Transverse colon (tissue), 4 donors: ENCODE results near the gene DMAP1. TPM values are rescaled to one million over a fixed set of nuclear protein-coding genes. Genes with fewer than 3 reads are reported as not detected.

Experiments used
- DNase-seq: peaks from one replicate; pipeline ENCODE4 v3.0.0-alpha.2; 2019
- H3K27ac ChIP-seq, 4 donors: fragments of 200-600 bp; sonication (generic); 2 replicates each; pipeline ENCODE4 v1.5.1; 2016 to 2018; ENCODE audit warnings: inconsistent platforms in 4 of 4
- H3K27me3 ChIP-seq: fragments of 200-600 bp; sonication (generic); 2 replicates; pipeline ENCODE4 v1.5.1; 2017; ENCODE audit warnings: inconsistent platforms
- H3K36me3 ChIP-seq, 4 donors: fragments of 200-600 bp; sonication (generic); 2 replicates each; pipeline ENCODE4 v1.5.1; 2017 to 2019; ENCODE audit warnings: inconsistent platforms in 4 of 4
- H3K4me1 ChIP-seq, 4 donors: fragments of 200-600 bp; sonication (generic); 2 replicates each; pipeline ENCODE4 v1.5.1; 2017 to 2020; ENCODE audit warnings: inconsistent platforms in 4 of 4
- H3K4me3 ChIP-seq, 4 donors: fragments of 200-600 bp; sonication (generic); 1 replicate in 1 of 4; 2 replicates in 3 of 4; pipeline versions ENCODE4 v1.5.1 to v1.6.1; 2017 to 2019; ENCODE audit warnings: inconsistent platforms in 4 of 4
- H3K9me3 ChIP-seq, 2 donors: fragments of 200-600 bp; sonication (generic); 2 replicates each; pipeline ENCODE4 v1.5.1; 2017 to 2019; ENCODE audit warnings: inconsistent platforms in 2 of 2
- CTCF ChIP-seq, 5 experiments: fragments of 200-600 bp in 3 of 5; fragments of 450-650 bp in 2 of 5; sonication (generic) in 3 of 5; IDR thresholded peaks; 1 replicate in 2 of 5; 2 replicates in 3 of 5; pipeline ENCODE4 v1.5.1; 2016 to 2017; ENCODE audit warnings: antibody characterized with exemption in 5 of 5, inconsistent platforms in 3 of 5, mild to moderate bottlenecking in 2 of 5, moderate library complexity in 1 of 5
- EP300 ChIP-seq: sonication (generic); formaldehyde crosslinking; IDR thresholded peaks from one replicate; pipeline ENCODE4 v1.6.1; 2017; ENCODE audit warnings: antibody characterized with exemption, low read depth
- POLR2A ChIP-seq: fragments of 450-650 bp; IDR thresholded peaks from one replicate; pipeline ENCODE4 v1.6.1; 2016; ENCODE audit warnings: antibody characterized with exemption, mild to moderate bottlenecking, moderate library complexity
- POLR2AphosphoS5 ChIP-seq, 3 donors: sonication (generic); formaldehyde crosslinking; IDR thresholded peaks; one replicate each; pipeline ENCODE4 v1.6.1; 2016; ENCODE audit warnings: antibody characterized with exemption in 3 of 3
- WGBS, 2 donors: methylation state at CpG; one replicate each; pipeline ENCODE4 v1.1.5; 2018; ENCODE audit warnings: low coverage in 1 of 2; 5-methylcytosine and 5-hydroxymethylcytosine counted together
- in situ Hi-C, 4 donors: fragments of 200-750 bp; cut with MboI; loops; one replicate each; pipeline versions ENCODE4 v1.15.0 to v1.15.1; 2017; ENCODE audit warnings: low sequenced_read_pairs in 3 of 4, low pct_ligation_motif_present in 1 of 4, low pct_unique_long_range_greater_than_20kb in 1 of 4
- intact Hi-C: fragments of 100-400 bp; cut with DNase I; formaldehyde crosslinking; loops from one replicate; pipeline ENCODE4 v1.15.1; 2023; ENCODE audit warnings: low total_unique reads
- total RNA-seq, 4 donors: library from RNA; depleted of rRNA; stranded (reverse); fragments of >200 nt; gene quantifications; one replicate each; pipeline ENCODE4 v1.1.0, GENCODE V29; 2016

Gene DMAP1
- total RNA-seq, 4 donors from 2014 or later: 57.8 to 130 (median 93.6) TPM

GRCh38 chr1:44235808-44236207, 22.5 kb downstream of the DMAP1 start:
- intact Hi-C loops (no loop called here), in situ Hi-C loops (no loop called here)
- WGBS, 2 donors: 93% methylated on average over 5 of the region's 5 CpGs; no CpG with 5 or more reads in 1 of the 2 donors
- Histone ChIP-seq H3K27ac (no peak overlapping the region), H3K27me3 (no peaks in the 10 kb centered on the region), H3K36me3 (no peaks in the 10 kb centered on the region), H3K4me1 (peaks cover 38 to 48% (median 42%) of the 10 kb centered on the region in 4 donors), H3K4me3 (no peak overlapping the region), H3K9me3 (no peaks in the 10 kb centered on the region)
- no peak for DNase-seq
- no peak for TF ChIP-seq EP300
- TF ChIP-seq POLR2A: no peak
- no peak for TF ChIP-seq POLR2AphosphoS5 (IDR thresholded peaks at IDR 0.05)
- no peak for TF ChIP-seq CTCF (IDR thresholded peaks at IDR 0.05)

GRCh38 chr1:44236490-44237272, 23.4 kb downstream of the DMAP1 start:
- in situ Hi-C loops (no loop called here), intact Hi-C loops (no loop called here)
- Histone ChIP-seq H3K27ac (peak overlapping the region in 1 of 4 donors; percentile 89), H3K27me3 (no peaks in the 10 kb centered on the region), H3K36me3 (no peaks in the 10 kb centered on the region), H3K4me3 (no peak overlapping the region), H3K9me3 (no peaks in the 10 kb centered on the region), H3K4me1 (peaks cover 43 to 50% (median 45%) of the 10 kb centered on the region in 4 donors)
- DNase-seq: peak; percentile 38
- 85 to 100% methylated on average over 2 to 8 of the region's 8 CpGs for WGBS, 2 donors
- TF ChIP-seq CTCF (IDR thresholded peaks at IDR 0.05) (peak in 1 of 5 experiments; percentile 25), EP300 (no peak)

- peak overlapping the region; percentile 71 to 89 (median 83) for H3K27ac ChIP-seq
- WGBS, 2 donors: 0 to 32% methylated on average over 1 to 30 of the region's 33 CpGs
- DNase-seq: peak; percentile 89
- no peaks in the 10 kb centered on the region for H3K36me3 ChIP-seq
- H3K9me3 ChIP-seq: no peaks in the 10 kb centered on the region
- H3K27me3 ChIP-seq: no peaks in the 10 kb centered on the region
- peaks cover 43 to 50% (median 45%) of the 10 kb centered on the region in 4 donors for H3K4me1 ChIP-seq
- H3K4me3 ChIP-seq: no peak overlapping the region
- TF ChIP-seq POLR2AphosphoS5 (IDR thresholded peaks at IDR 0.05) (peak; percentile 55 to 69 (median 64)), EP300 (peak; percentile 25), POLR2A (no peak), CTCF (IDR thresholded peaks at IDR 0.05) (peak; percentile 69 to 87 (median 79))
- intact Hi-C loops: no loop called here
- in situ Hi-C loops: no loop called here
Observed at GRCh38 chr1:44237721-44238457, 24.6 kb downstream of the DMAP1 start.

GRCh38 chr1:44238660-44239059, 25.4 kb downstream of the DMAP1 start:
- no peaks in the 10 kb centered on the region for H3K9me3 ChIP-seq
- H3K27ac ChIP-seq: peak overlapping the region; percentile 71 to 89 (median 83)
- H3K4me3 ChIP-seq: no peak overlapping the region
- no peaks in the 10 kb centered on the region for H3K36me3 ChIP-seq
- intact Hi-C loops (no loop called here), in situ Hi-C loops (no loop called here)
- DNase-seq: no peak
- peaks cover 43 to 50% (median 45%) of the 10 kb centered on the region in 4 donors for H3K4me1 ChIP-seq
- WGBS, 2 donors: 55 to 71% methylated on average over 3 to 4 of the region's 4 CpGs
- H3K27me3 ChIP-seq: no peaks in the 10 kb centered on the region
- TF ChIP-seq POLR2AphosphoS5 (IDR thresholded peaks at IDR 0.05) (no peak), EP300 (no peak), POLR2A (no peak), CTCF (IDR thresholded peaks at IDR 0.05) (no peak)
